Ecto neural progenitor cell (in vitro differentiated cells): ENCODE data around the gene PHKA2.

Experiments
- DNase-seq: peaks from one replicate; pipeline ENCODE4 v3.0.0-alpha.2; 2018; ENCODE audit warnings: low spot score

The PHKA2 gene

GRCh38 chrX:18974993-18975392, 8.9 kb downstream of the PHKA2 start:
- no peak for DNase-seq

- DNase-seq, result no peak
Measured at GRCh38 chrX:18973527-18974192, 10.3 kb downstream of the PHKA2 start.

GRCh38 chrX:18971506-18971905, 12.4 kb downstream of the PHKA2 start:
- DNase-seq, result no peak

- no peak for DNase-seq
Measured at GRCh38 chrX:18970465-18970864, 13.4 kb downstream of the PHKA2 start.

- DNase-seq, result no peak
Measured at GRCh38 chrX:18966624-18967023, 17.3 kb downstream of the PHKA2 start.

- DNase-seq, result no peak
Measured at GRCh38 chrX:18964901-18965300, 19.0 kb downstream of the PHKA2 start.

- DNase-seq, result no peak
Measured at GRCh38 chrX:18964026-18964425, 19.9 kb downstream of the PHKA2 start.

- DNase-seq, result no peak
Measured at GRCh38 chrX:18962329-18962728, 21.6 kb downstream of the PHKA2 start.

- DNase-seq, result no peak
Measured at GRCh38 chrX:18961686-18962085, 22.2 kb downstream of the PHKA2 start.

GRCh38 chrX:18956303-18957032, 27.4 kb downstream of the PHKA2 start:
- no peak for DNase-seq

GRCh38 chrX:18955676-18956075, 28.2 kb downstream of the PHKA2 start:
- DNase-seq, result no peak

GRCh38 chrX:18951032-18951431, 32.9 kb downstream of the PHKA2 start:
- no peak for DNase-seq

- DNase-seq, result no peak
Measured at GRCh38 chrX:18949944-18950301, 34.0 kb downstream of the PHKA2 start.

- DNase-seq, result no peak
Measured at GRCh38 chrX:18949291-18949943, 34.5 kb downstream of the PHKA2 start.

- DNase-seq, result no peak
Measured at GRCh38 chrX:18946611-18947010, 37.3 kb downstream of the PHKA2 start.

GRCh38 chrX:18946157-18946556, 37.8 kb downstream of the PHKA2 start:
- no peak for DNase-seq

GRCh38 chrX:18945483-18945882, 38.4 kb downstream of the PHKA2 start:
- DNase-seq, result no peak

- DNase-seq, result no peak
Measured at GRCh38 chrX:18944482-18944881, 39.4 kb downstream of the PHKA2 start.

GRCh38 chrX:18941896-18942295, 42.0 kb downstream of the PHKA2 start:
- DNase-seq, result no peak

- DNase-seq, result no peak
Measured at GRCh38 chrX:18938710-18939109, 45.2 kb downstream of the PHKA2 start.

GRCh38 chrX:18937173-18937572, 46.7 kb downstream of the PHKA2 start:
- DNase-seq, result no peak

- no peak for DNase-seq
Measured at GRCh38 chrX:18935893-18936292, 48.0 kb downstream of the PHKA2 start.

- no peak for DNase-seq
Measured at GRCh38 chrX:18934708-18935107, 49.2 kb downstream of the PHKA2 start.
